Testis (tissue), 3 donors: ENCODE measurements around the gene RTBDN. TPM values are rescaled to one million over a fixed set of nuclear protein-coding genes. Genes with fewer than 3 reads are reported as not detected.
A peak's percentile ranks its signal among the peaks of the same experiment; 100 is the strongest.
"Not testable (repeated sequence)": the region's sequence is repeated elsewhere in the genome, so short reads cannot be mapped to it uniquely, and the experiment has no call there.

ENCODE experiments used
- DNase-seq: peaks from one replicate; pipeline ENCODE4 v3.0.0-alpha.2; 2019
- H3K27ac ChIP-seq, 2 donors: fragments of 200-600 bp; sonication (generic); one replicate each; pipeline ENCODE4 v1.5.1; 2019
- H3K27me3 ChIP-seq: fragments of 200-600 bp; sonication (generic); one replicate; pipeline ENCODE4 v1.5.1; 2019
- H3K36me3 ChIP-seq: fragments of 200-600 bp; sonication (generic); one replicate; pipeline ENCODE4 v1.5.1; 2017; ENCODE audit warnings: low read depth; ENCODE audit errors: missing control alignments
- H3K4me1 ChIP-seq: fragments of 200-600 bp; sonication (generic); one replicate; pipeline ENCODE4 v1.5.1; 2019
- H3K4me3 ChIP-seq, 2 donors: fragments of 200-600 bp; sonication (generic); one replicate each; pipeline ENCODE4 v1.5.1; 2017 to 2019
- H3K9me3 ChIP-seq: fragments of 200-600 bp; sonication (generic); one replicate; pipeline ENCODE4 v1.5.1; 2017
- CTCF ChIP-seq, 3 experiments: fragments of 450-650 bp in 2 of 3; fragments of 200-600 bp in 1 of 3; sonication (generic) in 1 of 3; IDR thresholded peaks; one replicate each; pipeline ENCODE4 v1.5.1; 2016 to 2019; ENCODE audit warnings: antibody characterized with exemption in 3 of 3, mild to moderate bottlenecking in 2 of 3, moderate library complexity in 1 of 3
- POLR2A ChIP-seq: fragments of 450-650 bp; IDR thresholded peaks from one replicate; pipeline ENCODE4 v1.6.1; 2017; ENCODE audit warnings: antibody characterized with exemption, mild to moderate bottlenecking, moderate library complexity
- WGBS, 2 donors: methylation state at CpG; one replicate each; pipeline ENCODE4 v1.1.5; 2018; 5-methylcytosine and 5-hydroxymethylcytosine counted together
- intact Hi-C: fragments of 100-400 bp; cut with DNase I; formaldehyde crosslinking; loops from one replicate; pipeline ENCODE4 v1.15.1; 2023; ENCODE audit warnings: low total_unique reads
- polyA plus RNA-seq: library from polyadenylated mRNA; stranded (reverse); fragments of 350-450 nt; fragmentation: Illumina TruSeq; extraction: RNeasy Lipid Tissue Mini Kit (QIAGEN cat#74804); gene quantifications from one replicate; pipeline ENCODE4 v1.2.3, GENCODE V29; 2014; ENCODE audit warnings: low read depth, low replicate concordance; ENCODE audit not compliant: insufficient read depth
- total RNA-seq, 2 donors: library from RNA; depleted of rRNA; stranded (reverse); fragments of >200 nt; gene quantifications; one replicate each; pipeline ENCODE4 v1.2.3, GENCODE V29; 2016

RTBDN gene
- total and polyA plus RNA-seq, 3 donors from 2014 or later = 3.7 to 5.1 (median 3.8) TPM

- TF ChIP-seq CTCF (IDR thresholded peaks at IDR 0.05) (no peak), POLR2A (no peak)
- 4% methylated on average over 11 to 37 of the region's 38 CpGs for WGBS, 2 donors
- DNase-seq = peak; percentile 25
- H3K4me1 ChIP-seq = peaks cover 20% of the 10 kb centered on the region
- H3K9me3 ChIP-seq = no peaks in the 10 kb centered on the region
- H3K4me3 ChIP-seq = peak overlapping the region; percentile 78 to 87
- no peaks in the 10 kb centered on the region for H3K27me3 ChIP-seq
- intact Hi-C loops = no loop called here
- H3K27ac ChIP-seq = peak overlapping the region; percentile 69 to 70
- H3K36me3 ChIP-seq = no peaks in the 10 kb centered on the region
Observed at GRCh38 chr19:12800923-12801465, 33.4 kb downstream of the RTBDN start.

GRCh38 chr19:12800466-12800770, 34.0 kb downstream of the RTBDN start:
- intact Hi-C loops = no loop called here
- 43% methylated on average over 1 of the region's 1 CpG; no CpG with 5 or more reads in 1 of the 2 donors for WGBS, 2 donors
- no peak for DNase-seq
- Histone ChIP-seq H3K36me3 (no peaks in the 10 kb centered on the region), H3K27me3 (no peaks in the 10 kb centered on the region), H3K4me1 (peaks cover 24% of the 10 kb centered on the region), H3K4me3 (no peak overlapping the region), H3K27ac (no peak overlapping the region), H3K9me3 (no peaks in the 10 kb centered on the region)
- TF ChIP-seq POLR2A = no peak
- TF ChIP-seq CTCF (IDR thresholded peaks at IDR 0.05) = no peak

GRCh38 chr19:12799742-12800465, 34.5 kb downstream of the RTBDN start:
- intact Hi-C loops = loop anchor here (10.0 kb wide), 1 partner anchor 65 kb away; the partner anchor contains the start of genes GET3 and TRIR

GRCh38 chr19:12797607-12798006, 36.8 kb downstream of the RTBDN start:
- not testable (repeated sequence) for H3K36me3 ChIP-seq, DNase-seq, H3K4me3 ChIP-seq, H3K9me3 ChIP-seq, H3K27me3 ChIP-seq, H3K27ac ChIP-seq
- intact Hi-C loops = loop anchor here (10.0 kb wide), 1 partner anchor 63 kb away; the partner anchor contains the start of genes GET3 and TRIR
- peaks cover 24% of the 10 kb centered on the region for H3K4me1 ChIP-seq
- WGBS, 2 donors = 94 to 96% methylated on average over 7 of the region's 7 CpGs

More at GRCh38 chr19:12799742-12800465, 34.5 kb downstream of the RTBDN start:
- Histone ChIP-seq H3K4me3 (no peak overlapping the region), H3K27ac (no peak overlapping the region), H3K4me1 (peaks cover 24% of the 10 kb centered on the region), H3K36me3 (no peaks in the 10 kb centered on the region), H3K27me3 (no peaks in the 10 kb centered on the region), H3K9me3 (no peaks in the 10 kb centered on the region)
- 88 to 89% methylated on average over 11 to 18 of the region's 18 CpGs for WGBS, 2 donors
- DNase-seq = no peak
- TF ChIP-seq POLR2A (no peak), CTCF (IDR thresholded peaks at IDR 0.05) (no peak)

GRCh38 chr19:12797141-12797587, 37.2 kb downstream of the RTBDN start:
- no peaks in the 10 kb centered on the region for H3K36me3 ChIP-seq
- H3K9me3 ChIP-seq = no peaks in the 10 kb centered on the region
- TF ChIP-seq POLR2A = no peak
- TF ChIP-seq CTCF (IDR thresholded peaks at IDR 0.05) = no peak
- intact Hi-C loops = loop anchor here (10.0 kb wide), 1 partner anchor 62 kb away; the partner anchor contains the start of genes GET3 and TRIR
- no peak overlapping the region for H3K4me3 ChIP-seq
- peaks cover 20% of the 10 kb centered on the region for H3K4me1 ChIP-seq
- H3K27ac ChIP-seq = no peak overlapping the region
- no peaks in the 10 kb centered on the region for H3K27me3 ChIP-seq
- WGBS, 2 donors = 82 to 88% methylated on average over 6 of the region's 6 CpGs
- DNase-seq = no peak
